Stimulated activated CD4-positive, alpha-beta T cell treated with anti-CD3 and anti-CD28 coated beads, Interleukin-15, amount 100 ng/mL, for 48 hours (primary cell): Measurements from ENCODE around the gene LCLAT1.
"Not testable (repeated sequence)": the region's sequence is repeated elsewhere in the genome, so short reads cannot be mapped to it uniquely, and the experiment has no call there.

Source experiments
- DNase-seq, 2 donors: peaks; one replicate each; pipeline ENCODE4 v3.0.0-alpha.2; 2020; ENCODE audit warnings: low read depth in 2 of 2

LCLAT1 gene

GRCh38 chr2:30487603-30488002, 40.6 kb downstream of the LCLAT1 start:
- DNase-seq = no peak

GRCh38 chr2:30488012-30488659, 41.1 kb downstream of the LCLAT1 start:
- DNase-seq = no peak

- no peak for DNase-seq
These were observed 44.2 kb downstream of the LCLAT1 start for GRCh38 chr2:30491225-30491624.

GRCh38 chr2:30492185-30492584, 45.1 kb downstream of the LCLAT1 start:
- DNase-seq = no peak

GRCh38 chr2:30492619-30493018, 45.6 kb downstream of the LCLAT1 start:
- DNase-seq = no peak

GRCh38 chr2:30493440-30493839, 46.4 kb downstream of the LCLAT1 start:
- no peak for DNase-seq

GRCh38 chr2:30495896-30496295, 48.9 kb downstream of the LCLAT1 start:
- DNase-seq = not testable (repeated sequence)

- no peak for DNase-seq
These were observed 52.6 kb downstream of the LCLAT1 start for GRCh38 chr2:30499681-30500080.

GRCh38 chr2:30500699-30501098, 53.7 kb downstream of the LCLAT1 start:
- DNase-seq = no peak

- no peak for DNase-seq
These were observed 55.3 kb downstream of the LCLAT1 start for GRCh38 chr2:30502310-30502709.

- DNase-seq = no peak
These were observed 56.1 kb downstream of the LCLAT1 start for GRCh38 chr2:30503007-30503694.

GRCh38 chr2:30503695-30504052, 56.6 kb downstream of the LCLAT1 start:
- no peak for DNase-seq

GRCh38 chr2:30504731-30505130, 57.7 kb downstream of the LCLAT1 start:
- no peak for DNase-seq

GRCh38 chr2:30505500-30506180, 58.6 kb downstream of the LCLAT1 start:
- DNase-seq = no peak

- DNase-seq = not testable (repeated sequence)
These were observed 60.4 kb downstream of the LCLAT1 start for GRCh38 chr2:30507460-30507859.

GRCh38 chr2:30509716-30510115, 62.7 kb downstream of the LCLAT1 start:
- DNase-seq = no peak

GRCh38 chr2:30510409-30510808, 63.4 kb downstream of the LCLAT1 start:
- no peak for DNase-seq

GRCh38 chr2:30511122-30512083, 64.4 kb downstream of the LCLAT1 start:
- no peak for DNase-seq

GRCh38 chr2:30512243-30512886, 65.3 kb downstream of the LCLAT1 start:
- no peak for DNase-seq

GRCh38 chr2:30513649-30514048, 66.6 kb downstream of the LCLAT1 start:
- DNase-seq = not testable (repeated sequence)

GRCh38 chr2:30514134-30514847, 67.2 kb downstream of the LCLAT1 start:
- DNase-seq = no peak
